T-helper 9 cell (primary cell): ENCODE results near the gene F8.

Source experiments
- DNase-seq: peaks from one replicate; pipeline ENCODE4 v3.0.0-alpha.2; 2020
- total RNA-seq, 2 donors: gene quantifications; one replicate each; lab custom pipeline; 2026; lab: John Stamatoyannopoulos, UW

The F8 gene
- total RNA-seq, result 4.3 to 7.9 reads per million in 2 donors

DNA sequence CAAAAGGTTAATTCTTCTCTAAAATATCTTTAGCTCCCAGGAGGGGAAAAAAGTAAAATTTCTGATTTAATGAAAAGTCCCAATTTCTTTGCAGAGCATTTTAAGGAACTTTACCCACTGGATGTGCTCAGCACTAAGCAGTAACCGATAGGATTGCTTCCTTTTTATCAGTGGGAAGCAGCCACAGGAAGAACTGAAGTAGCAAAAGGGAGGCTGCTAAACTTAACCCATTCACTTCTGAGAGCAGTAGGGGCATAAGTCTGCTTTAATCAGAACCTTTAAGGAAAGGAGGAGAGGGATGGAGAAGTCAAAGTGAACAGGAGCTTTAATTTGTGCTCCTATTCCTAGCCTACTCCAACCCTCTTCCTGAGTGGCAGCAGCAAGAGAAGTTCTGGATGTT is at the start of gene F8:
Gene F8, minus strand, starts transcription at position 139 of the 400 bp plus-strand sequence. CDS start 171 bp downstream, outside the sequence.
- DNase-seq, result no peak

GRCh38 chrX:155071694-155072280 is 49.3 kb upstream of the F8 start:
- no peak for DNase-seq

GRCh38 chrX:155070975-155071693 is 48.6 kb upstream of the F8 start, which contains the start of the genes BRCC3, CMC4 and MTCP1:
TSS of gene BRCC3 (plus strand) at chrX:155071508. CDS start at chrX:155071528, 20 bp downstream.
TSS of gene CMC4 (minus strand) at chrX:155071136. CDS start at chrX:155064023, 7,113 bp downstream.
TSS of gene MTCP1 (minus strand) at chrX:155071136. CDS start at chrX:155066010, 5,126 bp downstream.
- peak; percentile 68 for DNase-seq

DNA sequence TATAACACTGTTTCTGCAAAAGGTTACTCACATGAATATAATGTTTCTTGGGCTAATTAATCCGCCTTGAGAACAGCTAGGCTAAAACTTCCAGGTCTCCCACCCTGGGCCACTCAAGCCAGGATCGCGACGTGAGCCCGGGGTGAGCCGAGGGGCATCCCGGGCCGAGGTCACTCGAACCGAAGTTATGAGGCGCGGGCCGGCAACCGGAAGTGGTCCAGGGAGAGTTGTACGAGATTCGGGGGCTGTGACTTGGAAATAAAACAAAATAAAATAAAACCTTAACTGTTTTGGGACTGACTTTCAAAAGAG is 48.1 kb upstream of the F8 start:
- no peak for DNase-seq

DNA sequence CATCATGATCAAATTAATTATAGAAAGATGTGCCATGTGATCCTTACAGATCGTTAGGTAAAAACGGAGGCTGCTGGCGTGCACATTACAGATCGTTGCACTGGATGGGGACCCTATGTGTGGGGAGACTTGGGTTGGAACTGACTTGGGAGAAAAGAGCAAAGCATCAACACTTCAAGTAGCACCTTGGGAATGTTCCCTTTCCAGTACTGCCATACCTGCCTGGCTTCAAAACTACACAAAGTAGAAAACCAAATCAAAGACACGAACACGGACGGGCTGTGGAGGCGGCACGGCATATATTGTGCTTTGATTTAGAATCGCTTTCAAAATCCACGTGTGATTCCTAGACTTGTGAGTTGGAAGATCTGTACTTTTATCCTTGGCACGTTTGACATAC is 47.5 kb upstream of the F8 start:
- DNase-seq, result no peak

DNA sequence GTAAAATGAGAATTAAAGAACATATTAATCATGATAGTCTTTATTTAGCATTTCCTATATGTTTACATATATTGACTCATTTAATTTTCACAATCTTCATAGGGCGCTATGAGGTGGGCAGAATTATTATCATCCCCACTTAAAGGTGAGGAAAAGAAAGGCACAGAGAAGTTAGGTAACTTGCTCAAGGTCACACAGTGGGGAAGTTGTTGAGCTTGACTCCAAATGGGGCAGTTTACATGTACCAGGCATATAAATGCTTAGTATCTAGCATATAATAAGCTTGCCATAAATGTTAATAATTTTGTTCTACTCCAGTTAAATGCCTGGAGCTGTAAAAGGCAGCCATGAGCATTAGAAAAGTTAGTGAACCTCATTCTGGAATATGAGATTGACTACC is 46.9 kb upstream of the F8 start:
- no peak for DNase-seq

DNA sequence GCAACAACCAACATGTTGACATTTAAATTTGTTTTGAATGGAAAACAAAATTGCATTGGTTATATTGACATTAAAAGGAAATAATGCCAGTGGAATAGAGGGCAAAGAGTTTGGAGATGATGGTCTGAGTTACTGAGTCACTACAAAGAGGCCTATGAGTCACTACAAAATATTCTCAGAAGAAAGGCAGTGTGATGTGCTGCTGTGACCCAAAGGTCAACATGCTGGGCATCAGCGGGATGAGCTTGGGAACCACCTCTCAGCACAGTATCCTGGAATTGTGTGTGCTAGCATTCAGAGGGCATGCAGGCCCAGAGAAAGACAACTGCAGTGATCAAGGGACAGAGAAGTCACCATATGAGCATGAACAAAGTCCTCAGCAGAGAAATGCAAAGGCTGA is 45.6 kb upstream of the F8 start:
- DNase-seq, result no peak

GRCh38 chrX:155065035-155065734 is 42.7 kb upstream of the F8 start:
- no peak for DNase-seq

DNA sequence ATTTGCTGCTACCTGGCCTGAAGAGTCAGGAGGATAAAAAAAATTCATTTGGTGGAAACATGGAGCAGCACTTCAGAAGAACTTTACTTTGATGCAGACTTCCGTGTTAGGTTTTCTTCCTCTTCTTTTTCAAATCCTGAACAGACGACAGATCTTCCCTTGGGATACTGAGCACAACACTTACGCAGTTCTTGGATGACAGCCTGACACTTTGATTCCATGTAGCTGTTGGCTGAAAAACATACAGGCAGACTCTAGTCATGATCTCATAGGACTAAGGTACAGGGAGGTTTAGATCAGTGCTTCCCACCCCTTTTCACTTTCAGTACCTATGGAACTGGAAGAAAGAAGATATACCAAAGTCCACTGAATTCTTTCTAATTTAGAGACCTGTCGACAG is 39.2 kb upstream of the F8 start:
- DNase-seq, result no peak

DNA sequence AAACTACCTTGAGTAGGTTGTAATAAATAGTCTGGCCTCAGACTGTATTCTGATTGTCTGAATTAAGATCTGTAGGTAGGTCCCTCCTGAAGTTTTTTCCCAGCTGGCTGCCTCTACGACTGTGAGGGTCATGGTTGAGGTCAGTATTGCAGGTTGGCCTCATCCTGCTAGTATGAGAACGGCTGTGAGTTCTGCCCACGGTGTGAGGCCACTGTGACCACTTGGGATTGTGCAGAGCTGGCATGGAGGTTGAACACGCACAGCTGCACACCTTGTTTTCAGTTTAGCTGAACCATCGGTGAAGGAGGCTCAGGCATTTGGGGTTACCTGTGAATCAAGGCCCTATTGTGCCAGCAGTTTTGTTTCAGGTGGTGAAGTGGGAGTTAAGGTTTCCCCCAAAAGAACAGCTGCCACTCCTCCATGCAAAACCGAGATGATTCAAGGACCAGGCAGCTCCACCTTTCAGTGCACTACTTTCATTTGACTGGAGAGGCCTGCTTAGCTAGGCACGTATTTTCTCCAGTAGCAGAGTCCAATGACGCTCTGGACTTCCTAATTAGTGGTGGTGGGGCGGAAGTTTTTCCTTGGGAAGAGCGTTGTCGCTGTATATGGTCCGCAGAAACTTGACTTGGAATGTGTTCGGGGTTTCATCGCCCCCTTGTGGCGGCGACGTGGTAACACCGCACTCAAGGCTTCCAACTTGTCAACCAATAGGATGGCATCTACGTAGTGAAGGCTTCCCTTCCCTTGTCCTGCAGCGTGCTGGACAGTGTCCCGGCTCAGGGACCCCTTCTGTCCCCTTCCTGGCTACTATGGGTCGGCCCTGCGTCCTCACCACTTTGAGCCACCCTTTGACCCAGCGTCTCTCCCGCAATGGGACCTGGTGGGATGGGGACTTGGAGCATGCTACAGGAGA is 34.6 kb upstream of the F8 start:
- peak; percentile 33 for DNase-seq

DNA sequence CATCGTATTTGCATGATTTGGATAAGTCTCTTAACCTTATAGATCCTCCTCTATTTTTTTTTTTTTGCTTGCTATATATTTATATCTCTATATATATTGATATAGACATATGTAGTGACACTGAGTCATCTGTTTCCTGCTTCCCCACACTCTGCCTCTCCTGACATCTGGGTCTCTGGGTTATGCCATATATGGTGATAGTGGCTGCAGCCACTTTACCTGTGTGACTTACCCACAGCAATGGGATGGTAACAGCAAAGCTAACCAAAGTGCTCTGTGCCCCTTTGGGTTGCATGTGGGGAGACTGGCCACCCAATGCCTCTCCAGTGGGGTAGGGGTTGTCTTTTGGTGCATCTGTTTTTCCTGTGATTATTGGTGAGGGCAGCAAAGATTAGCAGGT is 33.9 kb upstream of the F8 start:
- DNase-seq, result no peak

- no peak for DNase-seq
Observed at GRCh38 chrX:155055494-155055893, 33.0 kb upstream of the F8 start.

- DNase-seq, result no peak
Observed at GRCh38 chrX:155054255-155054654, 31.7 kb upstream of the F8 start.

- DNase-seq, result no peak
Observed at GRCh38 chrX:155053656-155054055, 31.1 kb upstream of the F8 start.

DNA sequence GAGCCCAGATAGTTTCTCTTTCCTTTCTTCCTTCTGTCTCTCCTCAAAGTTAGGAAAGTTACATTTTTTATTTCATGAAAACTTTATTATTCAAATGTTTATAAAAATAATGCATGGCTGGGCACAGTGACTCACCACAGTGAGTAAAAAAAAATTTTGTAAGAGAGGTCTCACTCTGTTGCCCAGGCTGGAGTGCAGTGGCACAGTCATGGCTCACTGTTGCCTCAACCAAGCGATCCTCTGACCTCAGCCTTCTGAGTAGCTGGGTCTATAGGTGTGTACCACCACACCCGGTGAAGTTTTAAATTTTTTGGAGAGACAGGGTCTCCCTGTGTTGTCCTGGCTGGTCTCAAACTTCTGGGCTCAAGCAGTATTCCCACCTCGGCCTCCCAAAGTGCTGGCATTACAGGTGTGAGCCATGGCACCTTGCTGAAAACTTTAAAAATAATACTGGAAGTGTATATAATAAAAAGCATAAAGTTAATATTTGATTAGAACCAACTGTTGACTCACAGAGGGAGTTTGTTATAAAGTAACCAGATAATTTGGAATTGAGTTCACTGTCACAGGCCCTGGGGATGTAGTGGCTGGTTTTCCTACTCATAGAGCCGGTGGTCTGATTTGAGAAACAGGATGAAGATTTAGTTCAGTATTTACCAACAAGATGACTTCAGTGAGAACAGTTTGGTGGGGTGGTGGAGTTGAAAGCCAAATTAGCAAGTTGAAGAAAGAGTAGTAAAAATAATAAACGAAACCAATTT is 30.4 kb upstream of the F8 start:
- DNase-seq, result no peak

- DNase-seq, result peak; percentile 27
Observed at GRCh38 chrX:155048977-155049619, 26.6 kb upstream of the F8 start.

- no peak for DNase-seq
Observed at GRCh38 chrX:155046811-155047528, 24.4 kb upstream of the F8 start.

DNA sequence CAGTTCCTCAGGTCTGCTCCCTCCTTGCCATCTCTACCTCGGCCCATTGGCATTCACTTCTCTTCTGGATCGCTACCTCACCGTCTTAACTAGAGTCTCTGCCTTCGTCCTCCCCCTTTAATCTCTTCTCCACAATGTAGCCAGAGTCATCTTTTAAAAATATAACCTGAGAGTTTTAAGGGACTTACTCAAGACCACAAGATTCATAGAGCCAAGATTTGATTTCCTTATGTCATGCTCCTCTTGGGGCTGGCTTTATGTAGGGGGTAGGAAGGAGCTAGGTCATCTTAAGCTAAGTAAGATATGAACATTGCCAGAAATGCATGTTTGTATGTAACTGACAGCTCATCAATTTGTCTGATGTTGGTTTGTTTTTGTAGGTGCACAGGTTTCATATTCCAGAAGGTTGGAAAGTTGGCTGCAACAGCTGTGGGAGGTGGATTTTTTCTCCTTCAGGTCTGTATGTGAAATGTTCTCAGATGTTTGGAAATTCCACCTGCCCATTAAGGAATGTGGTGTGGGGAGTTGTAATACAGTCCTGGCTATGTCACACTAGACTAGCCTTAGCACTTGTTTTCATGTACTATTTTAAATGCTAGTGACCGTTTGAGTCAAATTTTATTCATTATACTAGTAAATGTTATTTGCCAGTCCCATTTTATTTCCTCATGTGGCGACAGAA is 23.7 kb upstream of the F8 start:
- no peak for DNase-seq

DNA sequence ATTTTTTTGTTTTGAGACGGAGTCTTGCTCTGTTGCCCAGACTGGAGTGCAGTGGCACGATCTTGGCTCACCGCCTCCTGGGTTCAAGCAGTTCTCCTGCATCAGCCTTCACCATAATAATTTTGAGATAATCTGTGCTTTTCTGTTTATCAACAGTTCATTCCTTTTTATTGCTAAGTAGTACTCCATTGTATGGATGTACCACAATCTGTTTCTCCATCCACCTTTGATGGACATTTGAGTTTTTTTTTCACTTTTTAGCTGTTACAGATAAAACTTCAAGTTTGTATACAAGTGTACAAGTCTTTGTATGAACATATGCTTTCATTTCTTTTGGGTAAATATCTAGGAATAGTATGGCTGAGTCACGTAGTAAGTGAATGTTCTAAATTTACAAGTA is 13.2 kb upstream of the F8 start:
- no peak for DNase-seq

DNA sequence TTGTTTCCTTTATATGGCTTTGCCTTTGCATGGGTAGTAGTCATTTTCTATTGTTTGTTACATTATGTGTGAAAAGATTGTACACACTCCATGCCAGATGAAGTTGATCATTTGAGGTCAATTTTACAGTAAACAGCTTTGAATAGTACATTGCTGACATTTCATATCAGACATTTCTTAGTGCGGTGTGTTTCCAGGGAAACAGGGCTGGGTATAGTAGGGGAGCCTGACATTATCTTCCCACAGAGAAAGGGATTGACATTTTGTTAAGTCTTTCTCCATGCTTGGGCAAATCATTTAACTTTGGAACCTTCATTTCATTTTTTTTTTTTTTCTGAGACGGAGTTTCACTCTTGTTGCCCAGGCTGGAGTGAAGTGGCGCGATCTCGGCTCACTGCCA is 9.1 kb upstream of the F8 start:
- no peak for DNase-seq
